Upper lobe of left lung (tissue), 6 donors: ENCODE data around the gene CMTM7. TPM values are rescaled to one million over a fixed set of nuclear protein-coding genes. Genes with fewer than 3 reads are reported as not detected.

Experiments used
- ATAC-seq, 2 donors: fragments of 200-7000 bp; cut with Tn5 transposase; one replicate each; pipeline ENCODE4 v1.9.1; 2022; ENCODE audit warnings: mild to moderate bottlenecking in 2 of 2, moderate library complexity in 2 of 2; ENCODE audit not compliant: low FRiP score in 2 of 2
- DNase-seq, 2 donors: peaks; one replicate each; pipeline ENCODE4 v3.0.0-alpha.2; 2019 to 2020
- H3K27ac ChIP-seq, 4 donors: fragments of 200-600 bp; sonication (generic); one replicate each; pipeline ENCODE4 v1.5.1; 2016 to 2019
- H3K27me3 ChIP-seq, 4 donors: fragments of 200-600 bp; sonication (generic); one replicate each; pipeline ENCODE4 v1.5.1; 2017 to 2019
- H3K36me3 ChIP-seq, 4 donors: fragments of 200-600 bp; sonication (generic); one replicate each; pipeline ENCODE4 v1.5.1; 2016 to 2019
- H3K4me1 ChIP-seq, 4 donors: fragments of 200-600 bp; sonication (generic); one replicate each; pipeline ENCODE4 v1.5.1; 2018 to 2019
- H3K4me3 ChIP-seq, 4 donors: fragments of 200-600 bp; sonication (generic); one replicate each; pipeline ENCODE4 v1.5.1; 2017 to 2019; ENCODE audit warnings: mild to moderate bottlenecking in 2 of 4, moderate library complexity in 1 of 4
- H3K9me3 ChIP-seq, 4 donors: fragments of 200-600 bp; sonication (generic); one replicate each; pipeline ENCODE4 v1.5.1; 2018 to 2019
- CTCF ChIP-seq, 6 experiments: fragments of 450-650 bp in 4 of 6; fragments of 200-600 bp in 2 of 6; sonication (generic) in 2 of 6; IDR thresholded peaks; one replicate each; pipeline ENCODE4 v1.5.1; 2016 to 2019; ENCODE audit warnings: antibody characterized with exemption in 6 of 6
- EP300 ChIP-seq, 4 donors: sonication (generic); formaldehyde crosslinking; IDR thresholded peaks; one replicate each; pipeline ENCODE4 v1.5.1; 2017; ENCODE audit warnings: antibody characterized with exemption in 4 of 4, control low read depth in 2 of 4
- POLR2A ChIP-seq, 4 donors: fragments of 450-650 bp; IDR thresholded peaks; one replicate each; pipeline ENCODE4 v1.5.1; 2016 to 2017; ENCODE audit warnings: antibody characterized with exemption in 4 of 4, mild to moderate bottlenecking in 2 of 4
- POLR2AphosphoS5 ChIP-seq, 2 donors: sonication (generic); formaldehyde crosslinking; IDR thresholded peaks; one replicate each; pipeline ENCODE4 v1.5.1; 2017; ENCODE audit warnings: antibody characterized with exemption in 2 of 2
- WGBS, 2 donors: methylation state at CpG; one replicate each; pipeline ENCODE4 v1.1.5; 2017 to 2018; 5-methylcytosine and 5-hydroxymethylcytosine counted together
- total RNA-seq, 6 donors: library from RNA; depleted of rRNA in 4 of 6; stranded (reverse); fragments of >200 nt in 4 of 6; gene quantifications; one replicate each; pipeline versions ENCODE4 v1.1.0 to v1.2.1, GENCODE V29; 2016 to 2021
- donor health status: DM: no; HTN: no; CAD: no; lungs with moderate emphysema.
- donor health status: DM: no; HTN: yes; CAD: no; lungs with severe emphysema.

CMTM7 gene
- 100 to 1,000 TPM in 1 of 6 donors, 10 to 100 TPM in 5; 39.4 to 103 (median 49.7) TPM for total RNA-seq

- 0% methylated on average over 52 of the region's 107 CpGs; no CpG with 5 or more reads in 1 of the 2 donors for WGBS, 2 donors
- Histone ChIP-seq H3K4me3 (peak within 1 kb of the TSS; percentile 57 to 86 (median 68)), H3K36me3 (no peaks in the 10 kb centered on the region), H3K4me1 (peaks cover 6 to 19% (median 10%) of the 10 kb centered on the region in 4 donors), H3K9me3 (no peaks in the 10 kb centered on the region), H3K27ac (peak within 1 kb of the TSS; percentile 79 to 91 (median 86)), H3K27me3 (no peaks in the 10 kb centered on the region)
- ATAC-seq (peak; percentile 88 to 95), DNase-seq (peak; percentile 90 to 94)
- TF ChIP-seq CTCF (IDR thresholded peaks at IDR 0.05) (peak in 1 of 6 experiments; percentile 12), POLR2A (IDR thresholded peaks at IDR 0.05) (peak in 2 of 4 donors; percentile 60 to 93), EP300 (IDR thresholded peaks at IDR 0.05) (no peak), POLR2AphosphoS5 (IDR thresholded peaks at IDR 0.05) (peak; percentile 44 to 78)
These were observed at the start of gene CMTM7 for GRCh38 chr3:32391643-32392535. TSS of gene CMTM7 (plus strand) at chr3:32391853. CDS start at chr3:32391907, 54 bp downstream.

- DNase-seq = peak in 1 of 2 donors; percentile 26
- Histone ChIP-seq H3K36me3 (no peaks in the 10 kb centered on the region), H3K27me3 (no peaks in the 10 kb centered on the region), H3K9me3 (no peaks in the 10 kb centered on the region), H3K4me1 (no peaks in the 10 kb centered on the region), H3K4me3 (no peak overlapping the region), H3K27ac (no peak overlapping the region)
- 52 to 69% methylated on average over 11 of the region's 11 CpGs for WGBS, 2 donors
- ATAC-seq = no peak
- TF ChIP-seq EP300 (IDR thresholded peaks at IDR 0.05) (no peak), POLR2AphosphoS5 (IDR thresholded peaks at IDR 0.05) (no peak), POLR2A (IDR thresholded peaks at IDR 0.05) (no peak), CTCF (IDR thresholded peaks at IDR 0.05) (no peak)
These were observed 44.1 kb upstream of the CMTM7 start for GRCh38 chr3:32347343-32348125.

GRCh38 chr3:32349184-32349583 lies 42.5 kb upstream of the CMTM7 start:
- ATAC-seq = no peak
- H3K27me3 ChIP-seq = no peaks in the 10 kb centered on the region
- no peak for DNase-seq
- H3K9me3 ChIP-seq = no peaks in the 10 kb centered on the region
- H3K36me3 ChIP-seq = no peaks in the 10 kb centered on the region
- 71 to 72% methylated on average over 2 of the region's 2 CpGs for WGBS, 2 donors
- no peak for TF ChIP-seq CTCF (IDR thresholded peaks at IDR 0.05)
- no peak for TF ChIP-seq EP300 (IDR thresholded peaks at IDR 0.05)
- TF ChIP-seq POLR2A (IDR thresholded peaks at IDR 0.05) = no peak
- TF ChIP-seq POLR2AphosphoS5 (IDR thresholded peaks at IDR 0.05) = no peak
- H3K4me3 ChIP-seq = no peak overlapping the region
- no peak overlapping the region for H3K27ac ChIP-seq
- H3K4me1 ChIP-seq = peaks cover 0 to 11% (median 0%) of the 10 kb centered on the region in 4 donors

- no peak overlapping the region for H3K27ac ChIP-seq
- TF ChIP-seq POLR2AphosphoS5 (IDR thresholded peaks at IDR 0.05) = no peak
- no peak for TF ChIP-seq POLR2A (IDR thresholded peaks at IDR 0.05)
- no peak for TF ChIP-seq EP300 (IDR thresholded peaks at IDR 0.05)
- no peak for TF ChIP-seq CTCF (IDR thresholded peaks at IDR 0.05)
- no peaks in the 10 kb centered on the region for H3K9me3 ChIP-seq
- peaks cover 0 to 20% (median 10%) of the 10 kb centered on the region in 4 donors for H3K4me1 ChIP-seq
- no peak overlapping the region for H3K4me3 ChIP-seq
- no peak for DNase-seq
- H3K27me3 ChIP-seq = no peaks in the 10 kb centered on the region
- no peaks in the 10 kb centered on the region for H3K36me3 ChIP-seq
- no peak for ATAC-seq
These were observed 39.1 kb upstream of the CMTM7 start for GRCh38 chr3:32352563-32352962.
